PC-3 (cell line): ENCODE results near the gene HOXD11.

Experiments
- EZH2 ChIP-seq: fragments of 300-600 bp; sonication (generic); IDR thresholded peaks from one replicate; pipeline ENCODE4 v1.6.1; 2017; ENCODE audit warnings: antibody characterized with exemption, mild to moderate bottlenecking, low read length; ENCODE audit not compliant: unreplicated experiment
- EZH2phosphoT487 ChIP-seq: fragments of 300-600 bp; sonication (generic); IDR thresholded peaks from 2 replicates; pipeline ENCODE4 v1.6.1; 2018; ENCODE audit warnings: mild to moderate bottlenecking, antibody characterized with exemption, low read length, borderline replicate concordance
- TF ChIP-seq, protein P1 (sequence below): fragments of 300-600 bp; sonication (generic); conservative IDR thresholded peaks from 2 replicates; pipeline ENCODE4 v1.5.1; 2017; ENCODE audit warnings: antibody characterized with exemption, low read depth, mild to moderate bottlenecking, low read length

GRCh38 chr2:176158186-176158591, 51.1 kb downstream of the HOXD11 start:
- TF ChIP-seq, protein P1, sequence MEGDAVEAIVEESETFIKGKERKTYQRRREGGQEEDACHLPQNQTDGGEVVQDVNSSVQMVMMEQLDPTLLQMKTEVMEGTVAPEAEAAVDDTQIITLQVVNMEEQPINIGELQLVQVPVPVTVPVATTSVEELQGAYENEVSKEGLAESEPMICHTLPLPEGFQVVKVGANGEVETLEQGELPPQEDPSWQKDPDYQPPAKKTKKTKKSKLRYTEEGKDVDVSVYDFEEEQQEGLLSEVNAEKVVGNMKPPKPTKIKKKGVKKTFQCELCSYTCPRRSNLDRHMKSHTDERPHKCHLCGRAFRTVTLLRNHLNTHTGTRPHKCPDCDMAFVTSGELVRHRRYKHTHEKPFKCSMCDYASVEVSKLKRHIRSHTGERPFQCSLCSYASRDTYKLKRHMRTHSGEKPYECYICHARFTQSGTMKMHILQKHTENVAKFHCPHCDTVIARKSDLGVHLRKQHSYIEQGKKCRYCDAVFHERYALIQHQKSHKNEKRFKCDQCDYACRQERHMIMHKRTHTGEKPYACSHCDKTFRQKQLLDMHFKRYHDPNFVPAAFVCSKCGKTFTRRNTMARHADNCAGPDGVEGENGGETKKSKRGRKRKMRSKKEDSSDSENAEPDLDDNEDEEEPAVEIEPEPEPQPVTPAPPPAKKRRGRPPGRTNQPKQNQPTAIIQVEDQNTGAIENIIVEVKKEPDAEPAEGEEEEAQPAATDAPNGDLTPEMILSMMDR = no peak
- no peak for TF ChIP-seq EZH2phosphoT487
- no peak for TF ChIP-seq EZH2
